GM21825 (cell line): ENCODE data around the gene EID3.

Source experiments
- ATAC-seq: cut with Tn5 transposase; IDR thresholded peaks from one replicate; pipeline ENCODE4 v1.9.1; 2021; ENCODE audit warnings: mild to moderate bottlenecking, moderate library complexity; ENCODE audit not compliant: unreplicated experiment

EID3 gene

GRCh38 chr12:104353012-104353981, 49.8 kb downstream of the EID3 start:
- no peak for ATAC-seq

- ATAC-seq, result no peak
Observed at GRCh38 chr12:104354167-104354867, 50.8 kb downstream of the EID3 start.
